Right kidney (tissue), 9 donors: ENCODE data around the gene AMOT.
"Not testable (repeated sequence)": the region's sequence is repeated elsewhere in the genome, so short reads cannot be mapped to it uniquely, and the experiment has no call there.

Experiments
- DNase-seq: peaks from one replicate; pipeline ENCODE4 v3.0.0-alpha.2; 2016
- long read RNA-seq, 8 donors: transcript quantifications; one replicate each; lab custom pipeline, GENCODE V29; 2026

AMOT gene, protein sequence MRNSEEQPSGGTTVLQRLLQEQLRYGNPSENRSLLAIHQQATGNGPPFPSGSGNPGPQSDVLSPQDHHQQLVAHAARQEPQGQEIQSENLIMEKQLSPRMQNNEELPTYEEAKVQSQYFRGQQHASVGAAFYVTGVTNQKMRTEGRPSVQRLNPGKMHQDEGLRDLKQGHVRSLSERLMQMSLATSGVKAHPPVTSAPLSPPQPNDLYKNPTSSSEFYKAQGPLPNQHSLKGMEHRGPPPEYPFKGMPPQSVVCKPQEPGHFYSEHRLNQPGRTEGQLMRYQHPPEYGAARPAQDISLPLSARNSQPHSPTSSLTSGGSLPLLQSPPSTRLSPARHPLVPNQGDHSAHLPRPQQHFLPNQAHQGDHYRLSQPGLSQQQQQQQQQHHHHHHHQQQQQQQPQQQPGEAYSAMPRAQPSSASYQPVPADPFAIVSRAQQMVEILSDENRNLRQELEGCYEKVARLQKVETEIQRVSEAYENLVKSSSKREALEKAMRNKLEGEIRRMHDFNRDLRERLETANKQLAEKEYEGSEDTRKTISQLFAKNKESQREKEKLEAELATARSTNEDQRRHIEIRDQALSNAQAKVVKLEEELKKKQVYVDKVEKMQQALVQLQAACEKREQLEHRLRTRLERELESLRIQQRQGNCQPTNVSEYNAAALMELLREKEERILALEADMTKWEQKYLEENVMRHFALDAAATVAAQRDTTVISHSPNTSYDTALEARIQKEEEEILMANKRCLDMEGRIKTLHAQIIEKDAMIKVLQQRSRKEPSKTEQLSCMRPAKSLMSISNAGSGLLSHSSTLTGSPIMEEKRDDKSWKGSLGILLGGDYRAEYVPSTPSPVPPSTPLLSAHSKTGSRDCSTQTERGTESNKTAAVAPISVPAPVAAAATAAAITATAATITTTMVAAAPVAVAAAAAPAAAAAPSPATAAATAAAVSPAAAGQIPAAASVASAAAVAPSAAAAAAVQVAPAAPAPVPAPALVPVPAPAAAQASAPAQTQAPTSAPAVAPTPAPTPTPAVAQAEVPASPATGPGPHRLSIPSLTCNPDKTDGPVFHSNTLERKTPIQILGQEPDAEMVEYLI
- long read RNA-seq, donor 1, partial matches to known transcripts, result 0 of 4 reads
- long read RNA-seq, donor 1, other reads (novel, unspliced or antisense), result 0 of 4 reads
- long read RNA-seq, donor 2, partial matches to known transcripts, result 21 of 23 reads
- long read RNA-seq, donor 2, other reads (novel, unspliced or antisense), result 0 of 23 reads
- long read RNA-seq, donor 3, partial matches to known transcripts, result 5 of 9 reads
- long read RNA-seq, donor 3, other reads (novel, unspliced or antisense), result 0 of 9 reads
- long read RNA-seq, donor 4, full-length matches to known transcripts, result 7 of 17 reads
- long read RNA-seq, donor 4, partial matches to known transcripts, result 10 of 17 reads
- long read RNA-seq, donor 4, other reads (novel, unspliced or antisense), result 0 of 17 reads
- long read RNA-seq, donor 5, partial matches to known transcripts, result 0 of 3 reads
- long read RNA-seq, donor 5, other reads (novel, unspliced or antisense), result 0 of 3 reads
- long read RNA-seq, donor 6, transcript AMOT-205 (4 exons, 510 nt), result major isoform, 5 of 15 reads
- long read RNA-seq, donor 6, partial matches to known transcripts, result 10 of 15 reads
- long read RNA-seq, donor 6, other reads (novel, unspliced or antisense), result 0 of 15 reads
- long read RNA-seq, donor 7, transcript AMOT-205 (4 exons, 510 nt), result major isoform, 14 of 28 reads
- long read RNA-seq, donor 7, partial matches to known transcripts, result 13 of 28 reads
- long read RNA-seq, donor 7, other reads (novel, unspliced or antisense), result 0 of 28 reads
- long read RNA-seq, donor 8, partial matches to known transcripts, result 6 of 8 reads
- long read RNA-seq, donor 8, other reads (novel, unspliced or antisense), result 0 of 8 reads

GRCh38 chrX:112840382-112841113, at the start of gene AMOT:
AMOT (minus strand) TSS chrX:112840831; CDS start chrX:112823126, 17,705 bp downstream.
- peak; percentile 79 for DNase-seq

GRCh38 chrX:112889400-112889799, 48.8 kb upstream of the AMOT start:
- DNase-seq, result no peak

- DNase-seq, result no peak
Measured at GRCh38 chrX:112888916-112889315, 48.3 kb upstream of the AMOT start.

- no peak for DNase-seq
Measured at GRCh38 chrX:112877771-112878173, 37.1 kb upstream of the AMOT start.

GRCh38 chrX:112874614-112875013, 34.0 kb upstream of the AMOT start:
- no peak for DNase-seq

- DNase-seq, result no peak
Measured at GRCh38 chrX:112874175-112874574, 33.5 kb upstream of the AMOT start.

GRCh38 chrX:112868586-112868985, 28.0 kb upstream of the AMOT start:
- DNase-seq, result no peak

GRCh38 chrX:112867570-112867969, 26.9 kb upstream of the AMOT start:
- DNase-seq, result no peak

- no peak for DNase-seq
Measured at GRCh38 chrX:112866175-112866574, 25.5 kb upstream of the AMOT start.

DNA sequence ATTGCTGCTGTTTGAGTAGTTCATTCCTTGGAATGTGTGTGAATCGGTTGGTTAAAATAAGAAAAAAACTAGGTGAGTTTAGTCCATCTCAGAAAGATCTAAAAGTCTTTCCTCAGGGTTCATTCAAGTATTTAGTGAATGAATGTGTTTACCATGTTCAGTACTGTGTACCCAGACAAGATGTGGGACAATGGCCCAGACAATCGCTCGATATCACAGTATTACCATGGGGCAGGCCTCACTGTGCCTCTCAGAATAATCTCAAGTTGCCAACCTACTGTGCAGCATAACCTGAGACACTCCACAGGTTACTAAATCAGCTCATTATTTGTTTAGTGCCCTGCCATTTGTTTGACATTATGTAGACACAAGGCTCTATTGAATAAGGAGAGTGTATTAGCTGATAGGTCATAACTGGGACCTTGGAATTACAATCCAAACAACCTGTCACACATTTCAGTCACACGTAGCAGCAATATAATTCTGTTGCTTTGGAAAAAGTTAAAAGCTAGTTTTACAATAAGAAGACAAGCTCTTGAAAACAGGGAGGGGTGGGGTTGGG, 24.9 kb upstream of the AMOT start:
- DNase-seq, result no peak

GRCh38 chrX:112863850-112864249, 23.2 kb upstream of the AMOT start:
- no peak for DNase-seq

GRCh38 chrX:112857478-112857878, 16.8 kb upstream of the AMOT start:
- no peak for DNase-seq

DNA sequence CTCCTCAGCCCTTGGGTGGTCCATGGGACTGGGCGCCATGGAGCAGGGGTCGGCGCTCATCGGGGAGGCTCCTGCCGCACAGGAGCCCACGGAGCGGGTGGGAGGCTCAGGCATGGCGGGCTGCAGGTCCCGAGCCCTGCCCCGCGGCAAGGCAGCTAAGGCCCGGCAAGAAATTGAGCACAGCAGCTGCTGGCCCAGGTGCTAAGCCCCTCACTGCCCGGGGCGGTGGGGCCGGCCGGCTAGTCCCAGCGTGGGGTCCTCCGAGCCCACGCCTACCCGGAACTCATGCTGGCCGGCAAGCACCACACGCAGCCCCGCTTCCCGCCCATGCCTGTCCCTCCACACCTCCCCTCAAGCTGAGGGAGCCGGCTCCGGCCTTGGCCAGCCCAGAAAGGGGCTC, 14.3 kb upstream of the AMOT start:
- not testable (repeated sequence) for DNase-seq

- no peak for DNase-seq
Measured at GRCh38 chrX:112852851-112853250, 12.2 kb upstream of the AMOT start.

- no peak for DNase-seq
Measured at GRCh38 chrX:112851806-112852205, 11.2 kb upstream of the AMOT start.

GRCh38 chrX:112851161-112851779, 10.6 kb upstream of the AMOT start:
- DNase-seq, result no peak

GRCh38 chrX:112849016-112849415, 8.4 kb upstream of the AMOT start:
- no peak for DNase-seq

- DNase-seq, result no peak
Measured at GRCh38 chrX:112846782-112847181, 6.2 kb upstream of the AMOT start.

GRCh38 chrX:112846187-112846586, 5.6 kb upstream of the AMOT start:
- DNase-seq, result peak; percentile 30

- DNase-seq, result no peak
Measured at GRCh38 chrX:112844250-112844649, 3.6 kb upstream of the AMOT start.
